H9 (cell line): ENCODE data around the gene GRHPR. TPM values are rescaled to one million over a fixed set of nuclear protein-coding genes. Genes with fewer than 3 reads are reported as not detected.

Experiments used
- DNase-seq: peaks from one replicate; pipeline ENCODE4 v3.0.0-alpha.2; 2017
- H2AFZ ChIP-seq: one replicate; pipeline ENCODE4 v1.6.1; 2013; ENCODE audit warnings: mild to moderate bottlenecking, low read length, control low read depth, moderate library complexity
- H2AK5ac ChIP-seq: 2 replicates; pipeline ENCODE4 v1.6.1; 2013; ENCODE audit warnings: low read length, control low read depth, mixed read lengths; ENCODE audit not compliant: insufficient read length
- H2BK120ac ChIP-seq: one replicate; pipeline ENCODE4 v1.6.1; 2013; ENCODE audit warnings: low read depth, mild to moderate bottlenecking, low read length, control low read depth, inconsistent platforms; ENCODE audit not compliant: poor library complexity, severe bottlenecking
- H2BK12ac ChIP-seq: 2 replicates; pipeline ENCODE4 v1.6.1; 2013; ENCODE audit warnings: low read length, control low read depth, mixed read lengths, low read depth; ENCODE audit not compliant: insufficient read length
- H2BK15ac ChIP-seq: 2 replicates; pipeline ENCODE4 v1.6.1; 2013; ENCODE audit warnings: low read depth, low read length, control low read depth
- H2BK20ac ChIP-seq: one replicate; pipeline ENCODE4 v1.6.1; 2013; ENCODE audit warnings: low read depth, mild to moderate bottlenecking, low read length, control low read depth, inconsistent platforms; ENCODE audit not compliant: poor library complexity, severe bottlenecking
- H2BK5ac ChIP-seq: 2 replicates; pipeline ENCODE4 v1.6.1; 2013; ENCODE audit warnings: low read length, control low read depth, mixed read lengths; ENCODE audit not compliant: insufficient read length
- H3K14ac ChIP-seq: 2 replicates; pipeline ENCODE4 v1.6.1; 2013; ENCODE audit warnings: low read length, control low read depth; ENCODE audit not compliant: insufficient read depth
- H3K18ac ChIP-seq: 2 replicates; pipeline ENCODE4 v1.6.1; 2013; ENCODE audit warnings: low read depth, mild to moderate bottlenecking, mixed read lengths, low read length, control low read depth; ENCODE audit not compliant: insufficient read length
- H3K23ac ChIP-seq: 2 replicates; pipeline ENCODE4 v1.6.1; 2013; ENCODE audit warnings: low read length, control low read depth, mixed read lengths, low read depth; ENCODE audit not compliant: insufficient read length
- H3K23me2 ChIP-seq: 2 replicates; pipeline ENCODE4 v1.6.1; 2013; ENCODE audit warnings: low read depth, mild to moderate bottlenecking, mixed read lengths, low read length, control low read depth; ENCODE audit not compliant: insufficient read length, poor library complexity, severe bottlenecking
- H3K27ac ChIP-seq: 2 replicates; pipeline ENCODE4 v1.5.1; 2013; ENCODE audit warnings: low read length, control low read depth, mixed read lengths, low read depth; ENCODE audit not compliant: insufficient read length
- H3K27me3 ChIP-seq: 2 replicates; pipeline ENCODE4 v1.6.1; 2013; ENCODE audit warnings: low read length, control low read depth, inconsistent platforms; ENCODE audit not compliant: insufficient read depth
- H3K4ac ChIP-seq: 2 replicates; pipeline ENCODE4 v1.6.1; 2013; ENCODE audit warnings: low read depth, mild to moderate bottlenecking, control low read depth, inconsistent platforms, low read length, moderate library complexity
- H3K4me1 ChIP-seq: 2 replicates; pipeline ENCODE4 v1.6.1; 2013; ENCODE audit warnings: low read length, control low read depth, inconsistent platforms; ENCODE audit not compliant: insufficient read depth
- H3K4me2 ChIP-seq: 2 replicates; pipeline ENCODE4 v1.6.1; 2013; ENCODE audit warnings: low read length, control low read depth, mixed read lengths; ENCODE audit not compliant: insufficient read length, insufficient read depth
- H3K56ac ChIP-seq: 2 replicates; pipeline ENCODE4 v1.6.1; 2013; ENCODE audit warnings: low read depth, mild to moderate bottlenecking, mixed read lengths, low read length, control low read depth; ENCODE audit not compliant: insufficient read length
- H3K79me1 ChIP-seq: 2 replicates; pipeline ENCODE4 v1.6.1; 2013; ENCODE audit warnings: low read depth, mild to moderate bottlenecking, moderate library complexity, low read length, control low read depth, inconsistent platforms; ENCODE audit not compliant: insufficient read depth, poor library complexity, severe bottlenecking
- H3K79me2 ChIP-seq: 2 replicates; pipeline ENCODE4 v1.6.1; 2013; ENCODE audit warnings: low read length, control low read depth, inconsistent platforms; ENCODE audit not compliant: insufficient read depth
- H3K9ac ChIP-seq: 2 replicates; pipeline ENCODE4 v1.6.1; 2013; ENCODE audit warnings: low read length, control low read depth, mixed read lengths; ENCODE audit not compliant: insufficient read length; ENCODE audit errors: extremely low read depth
- H3K9me3 ChIP-seq: one replicate; pipeline ENCODE4 v1.6.1; 2013; ENCODE audit warnings: low read depth, low read length, inconsistent platforms; ENCODE audit not compliant: control insufficient read depth
- H3T11ph ChIP-seq: one replicate; pipeline ENCODE4 v1.6.1; 2013; ENCODE audit warnings: mild to moderate bottlenecking, low read length, control low read depth, inconsistent platforms
- H4K20me1 ChIP-seq: one replicate; pipeline ENCODE4 v1.6.1; 2013; ENCODE audit not compliant: control insufficient read depth, insufficient read length, insufficient read depth
- H4K5ac ChIP-seq: 2 replicates; pipeline ENCODE4 v1.6.1; 2013; ENCODE audit warnings: low read depth, mild to moderate bottlenecking, mixed read lengths, low read length, control low read depth; ENCODE audit not compliant: insufficient read length
- H4K8ac ChIP-seq: replicated peaks from 2 replicates; pipeline ENCODE4 v1.6.1; 2013; ENCODE audit warnings: low read length, control low read depth, mixed read lengths, low read depth; ENCODE audit not compliant: insufficient read length
- H4K91ac ChIP-seq: 2 replicates; pipeline ENCODE4 v1.6.1; 2013; ENCODE audit warnings: low read depth, mild to moderate bottlenecking, moderate library complexity, mixed read lengths, low read length, control low read depth; ENCODE audit not compliant: insufficient read length
- H3K27ac Mint-ChIP-seq, 3 experiments: 2 replicates in 2 of 3; 3 replicates in 1 of 3; pipeline ENCODE4 v1.8.0; 2020 to 2021; ENCODE audit warnings: mixed read lengths in 3 of 3, mild to moderate bottlenecking in 1 of 3, moderate library complexity in 1 of 3
- H3K27me3 Mint-ChIP-seq: 2 replicates; pipeline ENCODE4 v1.8.0; 2021; ENCODE audit warnings: low read depth, mild to moderate bottlenecking, moderate library complexity, mixed read lengths
- H3K36me3 Mint-ChIP-seq, 3 experiments: 2 replicates in 2 of 3; 3 replicates in 1 of 3; pipeline ENCODE4 v1.8.0; 2020 to 2021; ENCODE audit warnings: low read depth in 3 of 3, mixed read lengths in 3 of 3; ENCODE audit not compliant: insufficient read depth in 1 of 3
- H3K4me1 Mint-ChIP-seq, 2 experiments: 2 replicates each; pipeline ENCODE4 v1.8.0; 2020; ENCODE audit warnings: mixed read lengths in 2 of 2
- H3K4me3 Mint-ChIP-seq, 2 experiments: 2 replicates in 1 of 2; 3 replicates in 1 of 2; pipeline ENCODE4 v1.8.0; 2020 to 2021; ENCODE audit warnings: mild to moderate bottlenecking in 2 of 2, mixed read lengths in 2 of 2, moderate library complexity in 1 of 2
- H3K9me3 Mint-ChIP-seq, 2 experiments: 2 replicates in 1 of 2; 3 replicates in 1 of 2; pipeline ENCODE4 v1.8.0; 2020; ENCODE audit warnings: mild to moderate bottlenecking in 2 of 2, mixed read lengths in 2 of 2, moderate library complexity in 1 of 2
- CTCF ChIP-seq: fragments of 200-600 bp; sonication (generic); conservative IDR thresholded peaks from 3 replicates; pipeline ENCODE4 v1.8.0; 2021; ENCODE audit warnings: antibody characterized with exemption, mild to moderate bottlenecking
- WGBS: extraction: QIAGEN DNeasy Blood & Tissue Kit; methylation state at CpG from one replicate; pipeline ENCODE4 v1.1.7; 2013; ENCODE audit warnings: missing lambda C conversion rate, low lambda C conversion rate, mixed read lengths; ENCODE audit not compliant: insufficient read length; ENCODE audit errors: extremely low coverage; 5-methylcytosine and 5-hydroxymethylcytosine counted together
- total RNA-seq: library from RNA; stranded (reverse); gene quantifications from 2 replicates; pipeline ENCODE4 v1.2.1, GENCODE V29; 2021

The GRHPR gene
- total RNA-seq, 1 experiment from 2014 or later: 97.9 TPM

- TF ChIP-seq CTCF: no peak
- Histone ChIP-seq H3K27me3 (no peaks in the 10 kb centered on the region), H3K23ac (no peak overlapping the region), H3K9ac (no peak overlapping the region), H4K5ac (no peak overlapping the region), H3K4ac (no peak overlapping the region), H3K79me1 (no peaks in the 10 kb centered on the region), H3K4me2 (no peak overlapping the region), H3K23me2 (no peaks in the 10 kb centered on the region), H3K9me3 (no peaks in the 10 kb centered on the region), H3K79me2 (no peaks in the 10 kb centered on the region), H2AK5ac (no peak overlapping the region), H3T11ph (no peak overlapping the region), H3K14ac (no peak overlapping the region), H3K27ac (no peak overlapping the region), H3K18ac (no peak overlapping the region), H4K91ac (no peak overlapping the region), H2AFZ (no peak overlapping the region), H4K8ac (no peak overlapping the region), H2BK12ac (no peak overlapping the region), H3K56ac (no peak overlapping the region), H2BK120ac (no peak overlapping the region), H2BK20ac (no peak overlapping the region), H2BK15ac (no peak overlapping the region), H4K20me1 (no peaks in the 10 kb centered on the region), H2BK5ac (no peak overlapping the region), H3K4me1 (no peaks in the 10 kb centered on the region; the same call in 1 of the 2 replicates)
- WGBS: no CpG with 5 or more reads among the region's 9 CpGs
- DNase-seq: no peak
- H3K36me3 Mint-ChIP-seq: 0 out of 7 replicates have a peak, but pooled peaks cover 0 to 3% (median 0%) of the 10 kb centered on the region in 3 experiments
- no peak overlapping the region for H3K27ac Mint-ChIP-seq
- no peaks in the 10 kb centered on the region; a peak in 1 of 5 replicates for H3K9me3 Mint-ChIP-seq
- no peak overlapping the region for H3K4me3 Mint-ChIP-seq
- H3K4me1 Mint-ChIP-seq: peaks cover 3% of the 10 kb centered on the region in 2 experiments; a peak in 1 of 4 replicates
- no peaks in the 10 kb centered on the region for H3K27me3 Mint-ChIP-seq
These were observed 41.9 kb upstream of the GRHPR start for GRCh38 chr9:37380570-37380969.
